Suprapubic skin (tissue), 3 donors: ENCODE results near the gene TRAPPC2B.

Source experiments
- CTCF ChIP-seq, 2 donors: fragments of 200-600 bp in 1 of 2; fragments of 450-650 bp in 1 of 2; sonication (generic) in 1 of 2; IDR thresholded peaks; one replicate each; pipeline ENCODE4 v1.5.1; 2016 to 2019; ENCODE audit warnings: antibody characterized with exemption in 2 of 2, mild to moderate bottlenecking in 1 of 2, moderate library complexity in 1 of 2
- POLR2AphosphoS5 ChIP-seq, 3 donors: sonication (generic); formaldehyde crosslinking; IDR thresholded peaks; one replicate each; pipeline ENCODE4 v1.6.1; 2017; ENCODE audit warnings: antibody characterized with exemption in 3 of 3

- TF ChIP-seq CTCF (IDR thresholded peaks at IDR 0.05), result no peak
- TF ChIP-seq POLR2AphosphoS5 (IDR thresholded peaks at IDR 0.05), result no peak
These were observed 10.8 kb downstream of the TRAPPC2B start for GRCh38 chr19:57374179-57374578.
